HG02763 (cell line): Measurements from ENCODE around the gene PAAF1.
A peak's percentile ranks its signal among the peaks of the same experiment; 100 is the strongest.

ENCODE experiments used
- ATAC-seq: cut with Tn5 transposase; IDR thresholded peaks from one replicate; pipeline ENCODE4 v1.9.1; 2021; ENCODE audit warnings: mild to moderate bottlenecking, moderate library complexity; ENCODE audit not compliant: unreplicated experiment

PAAF1 gene

DNA sequence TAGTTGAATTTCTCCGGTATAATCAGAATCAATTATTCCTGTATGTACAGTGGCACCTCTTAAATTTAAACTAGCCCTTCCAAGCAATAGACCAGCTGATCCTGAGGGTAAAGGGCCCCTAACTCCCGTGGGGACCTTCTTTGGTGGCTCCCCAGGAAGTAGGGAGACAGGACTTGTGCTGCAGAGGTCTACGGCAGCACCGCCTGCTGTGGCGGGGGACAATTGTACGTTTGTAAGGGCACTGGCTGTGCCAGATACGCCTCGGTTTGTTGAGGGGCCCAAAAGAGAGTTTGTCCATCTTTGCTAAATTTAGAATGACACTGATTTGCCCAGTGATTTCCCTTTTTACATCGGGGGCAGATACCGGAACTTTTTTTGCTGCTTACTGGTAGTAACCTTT, 68.1 kb downstream of the PAAF1 start:
- no peak for ATAC-seq

DNA sequence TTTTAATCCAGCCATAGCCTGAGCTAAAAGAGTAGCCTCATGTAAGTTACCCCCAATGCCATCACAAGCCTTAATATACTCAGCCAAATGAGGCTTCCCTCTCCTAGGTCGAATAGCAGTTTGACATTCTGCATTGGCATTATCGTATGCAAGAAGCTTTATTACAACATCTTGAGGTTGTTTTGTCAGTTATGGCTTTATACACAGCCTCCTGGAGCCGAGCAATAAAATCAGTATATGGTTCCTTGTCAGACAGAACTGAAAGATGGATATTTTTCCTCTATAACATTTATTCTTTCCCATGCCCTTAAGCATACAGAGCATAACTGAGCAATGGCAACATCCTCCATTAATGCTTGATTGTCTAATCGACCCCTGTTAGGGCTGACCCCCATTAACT, 68.6 kb downstream of the PAAF1 start:
- ATAC-seq = no peak

DNA sequence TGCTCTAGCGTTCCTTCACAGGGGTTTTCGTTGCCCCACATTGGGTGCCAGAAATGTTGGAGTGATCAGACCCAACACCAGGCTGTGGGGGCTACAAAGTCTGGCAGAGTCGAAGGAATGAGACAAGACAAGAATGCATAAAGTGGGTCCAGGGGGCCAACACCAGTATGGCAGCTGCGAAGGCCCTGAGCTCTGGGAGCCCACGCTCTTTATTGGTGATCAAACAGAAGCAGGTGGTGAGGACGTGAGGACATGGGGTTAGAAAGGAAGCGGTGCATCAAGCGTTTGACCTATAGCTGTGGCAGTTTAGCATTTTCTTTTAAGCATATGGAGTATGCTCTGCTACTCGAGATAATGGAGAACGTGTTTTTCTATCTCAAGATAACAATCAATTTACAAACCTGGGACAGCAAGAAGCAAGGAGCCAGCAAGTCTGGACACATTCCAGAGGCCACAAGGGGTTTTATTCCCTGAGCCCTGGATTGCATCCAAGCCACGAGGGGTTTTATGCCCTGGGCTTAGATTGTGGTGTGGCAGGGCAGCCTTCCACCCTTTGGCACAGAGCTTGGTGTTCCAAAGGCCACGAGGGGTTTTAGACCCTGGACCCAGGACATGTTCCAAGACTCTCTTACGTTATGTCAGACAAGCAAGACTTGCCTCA, 70.1 kb downstream of the PAAF1 start:
- no peak for ATAC-seq

DNA sequence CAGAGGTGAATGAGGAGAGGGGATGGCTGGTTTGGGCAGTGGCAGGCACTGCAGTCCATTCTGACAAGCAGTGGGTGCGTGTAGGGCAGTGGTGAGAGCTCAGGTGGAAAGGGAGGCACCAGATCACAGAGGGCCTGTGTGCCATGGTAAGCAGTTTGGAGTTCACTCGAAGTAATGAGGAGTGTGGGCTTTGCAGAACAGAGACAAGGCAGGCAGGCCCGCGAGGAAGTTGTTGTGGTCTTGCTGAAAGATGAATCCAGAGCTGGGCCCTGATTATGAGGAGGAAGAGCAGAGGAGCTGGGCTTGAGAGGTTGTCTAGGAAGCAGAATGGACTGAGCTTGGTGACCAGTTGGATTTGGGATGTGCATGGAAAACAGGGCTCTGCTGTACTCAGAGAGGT, 72.4 kb downstream of the PAAF1 start:
- no peak for ATAC-seq

GRCh38 chr11:73949912-73950311, 73.1 kb downstream of the PAAF1 start:
- no peak for ATAC-seq

GRCh38 chr11:73950869-73951710, 74.3 kb downstream of the PAAF1 start, which contains the start of gene DNAJB13:
DNAJB13 (plus strand) TSS chr11:73951026; CDS start chr11:73951070, 44 bp downstream.
- ATAC-seq = peak; percentile 70

- ATAC-seq = no peak
Observed at GRCh38 chr11:73951797-73952196, 75.0 kb downstream of the PAAF1 start.

DNA sequence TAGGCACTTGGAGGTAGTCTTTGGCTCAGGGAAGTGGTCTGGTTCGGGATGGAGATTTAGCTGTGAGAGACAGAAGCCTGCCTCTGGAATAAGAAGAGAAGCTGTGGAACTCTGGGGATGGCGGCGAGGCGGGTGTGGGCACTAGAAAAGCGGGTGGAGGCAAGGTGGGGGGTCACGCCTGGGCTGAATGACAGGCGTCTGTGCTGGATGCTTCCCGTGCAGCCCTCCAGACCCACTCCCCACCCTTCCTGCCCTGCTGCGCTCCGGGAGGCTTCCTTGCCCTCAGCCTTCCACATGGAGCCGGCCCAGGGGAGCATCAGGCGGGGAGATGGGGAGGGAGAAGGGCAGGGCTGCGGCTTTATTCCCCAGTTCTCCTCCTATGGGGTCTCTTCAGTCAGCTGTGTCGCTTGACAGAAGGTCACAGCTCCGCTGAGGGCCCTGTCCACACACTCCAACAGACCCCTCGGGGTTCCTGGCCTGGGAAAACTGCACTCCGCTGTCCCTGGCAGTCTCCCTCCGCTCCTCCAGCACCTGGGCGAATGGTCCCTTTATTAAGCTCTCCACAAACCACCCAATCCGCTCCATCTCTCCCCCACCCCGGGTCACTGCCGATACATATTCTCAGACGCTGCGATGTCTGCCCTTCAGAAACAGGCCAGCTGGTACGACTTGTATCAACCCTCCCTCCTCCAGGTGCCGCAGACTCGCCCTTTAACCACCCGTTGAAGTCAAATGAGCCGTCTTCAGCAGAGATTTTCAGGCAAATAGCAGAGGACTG, 80.3 kb downstream of the PAAF1 start:
- ATAC-seq = no peak

DNA sequence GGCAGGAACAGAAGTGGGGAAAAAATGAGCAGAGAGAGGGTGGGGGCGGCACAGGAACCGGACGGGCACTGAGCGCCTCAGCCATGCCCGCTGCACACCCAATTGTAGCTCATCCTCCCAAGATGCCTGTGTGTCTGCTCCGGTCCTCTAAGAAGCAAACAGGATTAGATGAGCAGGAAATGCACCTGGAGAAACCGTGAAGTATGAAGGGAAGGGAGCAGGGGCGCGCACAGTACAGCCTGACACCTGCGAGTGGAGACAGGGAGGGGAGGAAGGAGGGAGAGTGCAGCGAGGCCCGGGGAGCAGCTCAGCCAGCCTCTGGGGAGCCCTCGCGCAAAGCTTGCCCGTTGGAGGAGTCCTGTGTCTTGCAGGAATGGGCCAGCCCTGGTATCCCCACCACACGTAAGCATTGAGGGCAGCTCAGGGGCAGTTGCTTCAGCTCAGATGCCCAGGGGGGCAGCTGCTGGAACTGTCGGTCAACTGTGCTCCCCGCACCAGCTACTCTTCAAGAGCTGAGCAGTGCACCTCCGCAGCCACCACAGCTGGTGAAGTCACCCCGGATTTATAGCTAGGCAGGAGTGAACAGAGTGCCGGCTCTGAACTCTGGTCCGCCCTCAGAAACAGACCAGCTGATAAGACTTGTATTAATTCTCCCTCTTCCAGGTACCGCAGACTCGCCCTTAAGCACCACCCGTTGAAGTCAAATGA, 81.0 kb downstream of the PAAF1 start:
- no peak for ATAC-seq

GRCh38 chr11:73958521-73959141, 81.8 kb downstream of the PAAF1 start:
- no peak for ATAC-seq

DNA sequence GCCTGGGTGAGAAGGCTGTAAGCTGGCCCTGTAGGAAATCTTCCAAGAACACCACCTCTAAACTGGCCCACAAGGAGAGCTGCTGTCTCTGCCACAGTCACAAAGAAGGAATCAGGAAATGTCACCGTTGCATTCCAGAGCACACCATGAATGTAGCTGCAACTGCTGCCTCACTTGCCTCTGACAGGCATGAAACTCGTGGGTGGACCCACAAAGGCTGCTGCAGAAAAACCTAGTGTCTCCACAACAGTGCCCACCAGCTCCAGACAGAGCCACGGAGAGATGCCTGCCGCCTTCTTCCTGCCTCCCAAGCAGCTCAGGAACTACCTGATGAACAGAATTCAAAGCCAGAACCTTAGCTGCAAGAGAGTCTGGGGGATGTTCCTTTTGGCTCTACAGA, 84.5 kb downstream of the PAAF1 start:
- ATAC-seq = no peak

DNA sequence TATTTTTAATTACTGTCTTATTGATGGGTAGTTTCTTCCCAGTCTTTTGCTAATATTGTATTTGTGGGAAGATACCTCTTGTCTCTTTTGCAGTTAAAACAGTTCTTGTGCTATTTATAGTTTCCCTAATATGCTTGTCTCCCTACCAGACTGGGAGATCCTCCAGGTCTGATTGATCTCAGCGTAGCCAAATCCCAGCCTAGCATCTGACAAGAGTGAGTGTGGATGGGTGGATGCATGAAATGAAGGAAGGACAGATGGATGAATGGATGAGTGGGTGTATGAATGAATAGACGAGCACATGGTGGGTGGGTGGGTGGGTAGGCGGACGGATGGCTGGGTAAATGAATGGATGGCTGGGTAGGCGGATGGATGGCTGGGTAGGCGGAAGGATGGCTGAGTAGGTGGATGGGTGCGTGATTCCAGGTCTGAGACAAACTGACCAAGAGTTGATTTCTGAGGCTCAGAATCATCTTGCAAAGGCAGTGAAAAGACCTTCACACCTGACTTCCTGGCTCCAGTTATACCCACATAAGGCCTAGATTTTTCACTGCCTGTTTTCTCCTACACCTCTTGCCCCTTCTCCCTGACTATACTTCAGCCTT, 85.4 kb downstream of the PAAF1 start:
- ATAC-seq = no peak

DNA sequence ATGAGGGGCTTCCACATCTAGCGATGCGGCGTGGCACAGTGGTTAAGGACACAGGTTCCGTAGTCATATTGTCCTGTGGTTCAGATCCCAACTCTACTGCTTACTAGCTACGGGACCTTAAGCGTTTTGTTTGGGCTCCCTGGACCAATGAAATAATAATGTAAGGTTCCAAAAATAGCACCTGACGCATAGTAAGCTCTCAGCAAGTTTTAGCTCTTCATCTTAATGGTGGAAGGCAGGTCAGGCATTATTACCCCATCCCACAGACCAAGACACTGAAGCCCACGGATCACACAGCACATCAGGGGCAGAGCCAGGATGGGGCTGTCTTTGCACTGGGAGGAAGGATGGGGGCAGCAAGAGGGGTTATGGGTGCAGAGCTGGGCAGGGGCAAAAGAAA, 87.1 kb downstream of the PAAF1 start:
- ATAC-seq = no peak

DNA sequence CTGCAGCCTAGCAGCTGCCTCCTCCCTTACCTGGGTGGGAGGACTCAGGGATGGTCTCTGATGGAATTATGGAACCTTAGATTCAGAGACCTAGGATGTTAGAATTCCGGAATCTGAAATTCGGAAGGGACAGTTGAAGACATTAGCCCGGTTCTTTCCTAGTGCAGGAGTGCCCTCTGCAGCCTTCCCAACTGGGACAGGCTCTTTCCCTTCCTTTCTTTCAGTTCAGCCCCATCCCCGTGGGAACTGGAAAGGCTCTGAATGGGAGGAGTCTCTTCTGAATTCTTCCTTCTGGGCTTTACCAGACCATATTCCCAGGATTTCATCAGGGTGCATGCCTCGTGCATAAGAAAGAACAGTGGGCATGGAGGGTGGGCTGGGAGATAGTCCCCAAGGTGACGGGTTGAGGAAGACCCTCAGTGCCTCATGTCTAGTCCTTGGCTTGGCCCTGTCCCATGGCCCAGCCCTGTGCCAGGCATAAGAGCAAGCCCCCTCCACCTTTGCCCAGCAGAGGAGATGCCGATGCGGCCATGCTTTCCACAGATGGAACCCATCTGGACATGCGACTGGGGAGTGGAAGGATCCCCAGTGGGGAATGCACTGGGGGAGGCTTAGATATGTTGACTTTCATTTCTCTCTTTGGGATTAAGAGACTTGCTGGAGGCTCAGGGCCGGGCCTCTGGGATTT, 88.4 kb downstream of the PAAF1 start:
- ATAC-seq = no peak

DNA sequence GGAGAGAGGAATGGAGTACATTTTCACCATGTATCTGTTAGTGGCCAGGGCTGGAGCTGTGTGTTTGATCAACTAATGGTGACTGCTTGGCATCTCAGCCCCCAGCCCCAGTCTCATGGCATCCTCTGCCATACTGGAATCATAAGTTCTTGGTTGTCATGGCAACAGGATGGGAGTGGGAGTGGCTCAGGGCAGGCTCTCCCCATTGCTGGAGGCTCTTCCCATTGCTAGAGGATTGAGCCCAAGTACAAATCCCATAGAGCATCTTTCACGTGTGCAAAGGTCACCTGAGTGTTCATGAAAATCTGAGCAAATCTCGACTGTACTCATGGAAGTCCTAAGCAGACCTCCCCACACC, 88.9 kb downstream of the PAAF1 start:
- no peak for ATAC-seq

- no peak for ATAC-seq
Observed at GRCh38 chr11:73968356-73968966, 91.7 kb downstream of the PAAF1 start.

DNA sequence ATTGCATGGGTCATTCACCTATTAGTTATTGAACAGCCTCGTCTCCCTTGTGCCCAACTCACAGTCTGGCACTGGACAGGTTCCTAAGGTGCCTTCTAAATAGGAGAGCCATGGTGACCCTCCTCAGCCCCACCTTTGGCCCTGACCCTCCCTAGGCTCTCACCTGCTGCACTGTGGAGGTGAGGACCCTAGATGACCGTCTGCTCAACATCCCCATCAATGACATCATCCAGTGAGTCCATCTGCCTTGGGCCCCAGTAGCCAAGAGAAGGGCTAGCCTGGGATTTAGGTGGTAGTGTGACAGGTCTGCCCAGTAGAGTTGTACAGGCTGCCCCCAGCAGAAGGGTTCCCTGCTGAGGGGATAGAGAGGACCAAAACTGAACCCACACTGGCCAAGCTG, 92.3 kb downstream of the PAAF1 start:
- ATAC-seq = no peak

GRCh38 chr11:73969991-73970800, 93.4 kb downstream of the PAAF1 start:
- ATAC-seq = no peak
